AG10803 (cell line): ENCODE results near the gene PTPRD.

Source experiments
- DNase-seq: peaks from one replicate; pipeline ENCODE4 v3.0.0; 2010; ENCODE audit warnings: low read depth
- H3K4me3 ChIP-seq: 2 replicates; pipeline ENCODE4 v1.5.1; 2011; ENCODE audit warnings: mild to moderate bottlenecking, low read length, control low read depth
- TF ChIP-seq, protein P1 (sequence below): conservative IDR thresholded peaks from 2 replicates; pipeline ENCODE4 v1.5.1; 2011; ENCODE audit warnings: mild to moderate bottlenecking, low read length, control low read depth, inconsistent platforms

The PTPRD gene

GRCh38 chr9:8434621-8435020 lies 2178.2 kb downstream of the PTPRD start:
- DNase-seq, result no peak
- TF ChIP-seq, protein P1, sequence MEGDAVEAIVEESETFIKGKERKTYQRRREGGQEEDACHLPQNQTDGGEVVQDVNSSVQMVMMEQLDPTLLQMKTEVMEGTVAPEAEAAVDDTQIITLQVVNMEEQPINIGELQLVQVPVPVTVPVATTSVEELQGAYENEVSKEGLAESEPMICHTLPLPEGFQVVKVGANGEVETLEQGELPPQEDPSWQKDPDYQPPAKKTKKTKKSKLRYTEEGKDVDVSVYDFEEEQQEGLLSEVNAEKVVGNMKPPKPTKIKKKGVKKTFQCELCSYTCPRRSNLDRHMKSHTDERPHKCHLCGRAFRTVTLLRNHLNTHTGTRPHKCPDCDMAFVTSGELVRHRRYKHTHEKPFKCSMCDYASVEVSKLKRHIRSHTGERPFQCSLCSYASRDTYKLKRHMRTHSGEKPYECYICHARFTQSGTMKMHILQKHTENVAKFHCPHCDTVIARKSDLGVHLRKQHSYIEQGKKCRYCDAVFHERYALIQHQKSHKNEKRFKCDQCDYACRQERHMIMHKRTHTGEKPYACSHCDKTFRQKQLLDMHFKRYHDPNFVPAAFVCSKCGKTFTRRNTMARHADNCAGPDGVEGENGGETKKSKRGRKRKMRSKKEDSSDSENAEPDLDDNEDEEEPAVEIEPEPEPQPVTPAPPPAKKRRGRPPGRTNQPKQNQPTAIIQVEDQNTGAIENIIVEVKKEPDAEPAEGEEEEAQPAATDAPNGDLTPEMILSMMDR, result no peak
- H3K4me3 ChIP-seq, result no peak overlapping the region

GRCh38 chr9:8432224-8432623 lies 2180.6 kb downstream of the PTPRD start:
- no peak for DNase-seq
- H3K4me3 ChIP-seq, result no peak overlapping the region
- TF ChIP-seq, protein P1, result no peak

DNA sequence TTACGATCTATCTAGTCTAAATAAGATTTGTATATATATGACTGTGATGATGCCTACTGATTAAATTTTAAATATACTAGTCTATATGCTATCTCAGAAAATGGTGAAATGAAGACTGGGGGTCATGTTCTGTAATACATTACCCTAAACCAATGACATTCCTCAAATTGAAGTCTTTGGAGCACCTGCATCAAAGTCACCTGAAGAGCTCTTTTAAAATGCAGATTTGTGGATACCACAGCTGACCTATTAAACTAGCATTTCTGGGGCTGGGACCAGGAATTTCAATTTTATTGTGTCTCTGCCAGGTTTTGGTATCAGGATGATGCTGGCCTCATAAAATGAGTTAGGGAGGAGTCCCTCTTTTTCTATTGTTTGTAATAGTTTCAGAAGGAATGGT lies 2181.3 kb downstream of the PTPRD start:
- TF ChIP-seq, protein P1, result no peak
- no peak for DNase-seq
- H3K4me3 ChIP-seq, result no peak overlapping the region

DNA sequence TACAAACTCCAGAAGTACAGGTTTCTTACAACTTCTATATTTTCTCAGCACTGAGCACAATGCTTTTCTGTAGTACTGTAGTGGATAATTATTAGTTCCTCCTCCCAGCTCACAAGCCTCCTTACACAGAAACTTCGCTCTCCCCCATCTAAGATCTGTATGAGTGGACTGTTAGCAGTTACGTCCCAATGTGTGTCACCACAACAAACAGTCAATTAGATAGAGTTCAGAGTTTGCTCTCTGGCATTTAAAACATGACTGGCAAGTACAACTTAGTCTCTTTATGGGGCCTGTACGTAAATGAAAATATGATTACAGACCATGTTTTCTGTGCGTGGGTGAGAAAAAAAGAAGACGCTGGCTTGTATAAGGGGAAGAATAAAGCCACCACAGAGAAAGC lies 2181.9 kb downstream of the PTPRD start:
- no peak for DNase-seq
- TF ChIP-seq, protein P1, result no peak
- H3K4me3 ChIP-seq, result no peak overlapping the region

DNA sequence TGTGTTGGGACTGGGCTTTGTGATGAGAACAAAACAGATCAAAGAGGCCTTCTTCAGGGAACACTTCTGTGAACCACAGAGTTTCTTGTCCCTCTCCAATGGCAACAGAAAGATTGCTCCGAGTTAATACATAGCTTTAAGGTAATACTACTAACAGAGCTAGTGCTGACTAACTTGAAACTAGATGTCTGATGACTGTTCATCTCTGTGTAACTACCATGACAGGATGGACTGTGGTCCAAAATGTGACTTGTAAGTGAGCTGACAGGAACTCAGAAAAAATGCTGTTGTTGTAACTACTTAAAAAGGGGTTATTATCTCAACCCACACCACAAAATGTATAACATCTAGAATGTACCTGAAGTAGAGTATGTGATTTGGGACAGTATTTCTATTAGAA lies 2183.0 kb downstream of the PTPRD start:
- no peak overlapping the region for H3K4me3 ChIP-seq
- no peak for DNase-seq
- TF ChIP-seq, protein P1, result no peak

DNA sequence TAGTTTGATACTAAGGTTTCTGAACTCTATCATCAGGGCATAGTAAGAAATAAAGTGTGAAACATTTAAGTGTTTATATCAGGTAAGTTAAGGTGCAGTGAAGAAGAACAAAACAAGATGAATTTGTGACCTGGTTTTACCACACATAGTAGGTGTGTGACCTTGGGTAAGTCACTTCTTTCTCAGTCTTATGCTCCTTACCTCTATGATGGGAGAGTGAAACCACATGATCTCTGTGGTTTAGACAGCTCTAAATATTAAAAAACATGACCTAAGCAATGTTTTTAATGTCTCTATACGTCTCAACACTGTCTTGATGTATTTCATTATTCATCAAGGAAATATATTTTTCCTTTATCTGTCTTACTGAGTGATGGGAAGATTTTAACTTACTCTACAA lies 2183.6 kb downstream of the PTPRD start:
- no peak overlapping the region for H3K4me3 ChIP-seq
- TF ChIP-seq, protein P1, result no peak
- no peak for DNase-seq

- DNase-seq, result no peak
- TF ChIP-seq, protein P1, result no peak
These were observed 2184.4 kb downstream of the PTPRD start for GRCh38 chr9:8428389-8428788.

More at GRCh38 chr9:8428389-8428788, 2184.4 kb downstream of the PTPRD start:
- no peak overlapping the region for H3K4me3 ChIP-seq
